GM19328 (cell line): ENCODE measurements around the gene PIGR.

Experiments
- ATAC-seq: cut with Tn5 transposase; IDR thresholded peaks from one replicate; pipeline ENCODE4 v1.9.1; 2021; ENCODE audit warnings: mild to moderate bottlenecking, moderate library complexity; ENCODE audit not compliant: unreplicated experiment

The PIGR gene

GRCh38 chr1:206893380-206893779, 52.9 kb downstream of the PIGR start:
- ATAC-seq: no peak

- no peak for ATAC-seq
Observed at GRCh38 chr1:206892351-206892984, 53.8 kb downstream of the PIGR start.

GRCh38 chr1:206891412-206891811, 54.9 kb downstream of the PIGR start:
- no peak for ATAC-seq

- no peak for ATAC-seq
Observed at GRCh38 chr1:206890125-206891060, 55.9 kb downstream of the PIGR start.

GRCh38 chr1:206887701-206888100, 58.6 kb downstream of the PIGR start:
- ATAC-seq: no peak

GRCh38 chr1:206886831-206887230, 59.4 kb downstream of the PIGR start:
- no peak for ATAC-seq

- ATAC-seq: no peak
Observed at GRCh38 chr1:206885341-206886060, 60.8 kb downstream of the PIGR start.

GRCh38 chr1:206883876-206884275, 62.4 kb downstream of the PIGR start:
- no peak for ATAC-seq

GRCh38 chr1:206883160-206883559, 63.1 kb downstream of the PIGR start:
- ATAC-seq: no peak

GRCh38 chr1:206882555-206882954, 63.7 kb downstream of the PIGR start:
- ATAC-seq: no peak

- ATAC-seq: no peak
Observed at GRCh38 chr1:206880314-206880713, 66.0 kb downstream of the PIGR start.
